H9 (cell line): ENCODE measurements around the gene COG8. TPM values are rescaled to one million over a fixed set of nuclear protein-coding genes. Genes with fewer than 3 reads are reported as not detected.

Experiments
- DNase-seq: peaks from one replicate; pipeline ENCODE4 v3.0.0-alpha.2; 2017
- H2AFZ ChIP-seq: one replicate; pipeline ENCODE4 v1.6.1; 2013; ENCODE audit warnings: mild to moderate bottlenecking, low read length, control low read depth, moderate library complexity
- H2AK5ac ChIP-seq: 2 replicates; pipeline ENCODE4 v1.6.1; 2013; ENCODE audit warnings: low read length, control low read depth, mixed read lengths; ENCODE audit not compliant: insufficient read length
- H2BK120ac ChIP-seq: one replicate; pipeline ENCODE4 v1.6.1; 2013; ENCODE audit warnings: low read depth, mild to moderate bottlenecking, low read length, control low read depth, inconsistent platforms; ENCODE audit not compliant: poor library complexity, severe bottlenecking
- H2BK12ac ChIP-seq: 2 replicates; pipeline ENCODE4 v1.6.1; 2013; ENCODE audit warnings: low read length, control low read depth, mixed read lengths, low read depth; ENCODE audit not compliant: insufficient read length
- H2BK15ac ChIP-seq: 2 replicates; pipeline ENCODE4 v1.6.1; 2013; ENCODE audit warnings: low read depth, low read length, control low read depth
- H2BK20ac ChIP-seq: one replicate; pipeline ENCODE4 v1.6.1; 2013; ENCODE audit warnings: low read depth, mild to moderate bottlenecking, low read length, control low read depth, inconsistent platforms; ENCODE audit not compliant: poor library complexity, severe bottlenecking
- H2BK5ac ChIP-seq: 2 replicates; pipeline ENCODE4 v1.6.1; 2013; ENCODE audit warnings: low read length, control low read depth, mixed read lengths; ENCODE audit not compliant: insufficient read length
- H3K14ac ChIP-seq: 2 replicates; pipeline ENCODE4 v1.6.1; 2013; ENCODE audit warnings: low read length, control low read depth; ENCODE audit not compliant: insufficient read depth
- H3K18ac ChIP-seq: 2 replicates; pipeline ENCODE4 v1.6.1; 2013; ENCODE audit warnings: low read depth, mild to moderate bottlenecking, mixed read lengths, low read length, control low read depth; ENCODE audit not compliant: insufficient read length
- H3K23ac ChIP-seq: 2 replicates; pipeline ENCODE4 v1.6.1; 2013; ENCODE audit warnings: low read length, control low read depth, mixed read lengths, low read depth; ENCODE audit not compliant: insufficient read length
- H3K23me2 ChIP-seq: 2 replicates; pipeline ENCODE4 v1.6.1; 2013; ENCODE audit warnings: low read depth, mild to moderate bottlenecking, mixed read lengths, low read length, control low read depth; ENCODE audit not compliant: insufficient read length, poor library complexity, severe bottlenecking
- H3K27ac ChIP-seq: 2 replicates; pipeline ENCODE4 v1.5.1; 2013; ENCODE audit warnings: low read length, control low read depth, mixed read lengths, low read depth; ENCODE audit not compliant: insufficient read length
- H3K27me3 ChIP-seq: 2 replicates; pipeline ENCODE4 v1.6.1; 2013; ENCODE audit warnings: low read length, control low read depth, inconsistent platforms; ENCODE audit not compliant: insufficient read depth
- H3K4ac ChIP-seq: 2 replicates; pipeline ENCODE4 v1.6.1; 2013; ENCODE audit warnings: low read depth, mild to moderate bottlenecking, control low read depth, inconsistent platforms, low read length, moderate library complexity
- H3K4me1 ChIP-seq: 2 replicates; pipeline ENCODE4 v1.6.1; 2013; ENCODE audit warnings: low read length, control low read depth, inconsistent platforms; ENCODE audit not compliant: insufficient read depth
- H3K4me2 ChIP-seq: 2 replicates; pipeline ENCODE4 v1.6.1; 2013; ENCODE audit warnings: low read length, control low read depth, mixed read lengths; ENCODE audit not compliant: insufficient read length, insufficient read depth
- H3K56ac ChIP-seq: 2 replicates; pipeline ENCODE4 v1.6.1; 2013; ENCODE audit warnings: low read depth, mild to moderate bottlenecking, mixed read lengths, low read length, control low read depth; ENCODE audit not compliant: insufficient read length
- H3K79me1 ChIP-seq: 2 replicates; pipeline ENCODE4 v1.6.1; 2013; ENCODE audit warnings: low read depth, mild to moderate bottlenecking, moderate library complexity, low read length, control low read depth, inconsistent platforms; ENCODE audit not compliant: insufficient read depth, poor library complexity, severe bottlenecking
- H3K79me2 ChIP-seq: 2 replicates; pipeline ENCODE4 v1.6.1; 2013; ENCODE audit warnings: low read length, control low read depth, inconsistent platforms; ENCODE audit not compliant: insufficient read depth
- H3K9ac ChIP-seq: 2 replicates; pipeline ENCODE4 v1.6.1; 2013; ENCODE audit warnings: low read length, control low read depth, mixed read lengths; ENCODE audit not compliant: insufficient read length; ENCODE audit errors: extremely low read depth
- H3K9me3 ChIP-seq: one replicate; pipeline ENCODE4 v1.6.1; 2013; ENCODE audit warnings: low read depth, low read length, inconsistent platforms; ENCODE audit not compliant: control insufficient read depth
- H3T11ph ChIP-seq: one replicate; pipeline ENCODE4 v1.6.1; 2013; ENCODE audit warnings: mild to moderate bottlenecking, low read length, control low read depth, inconsistent platforms
- H4K20me1 ChIP-seq: one replicate; pipeline ENCODE4 v1.6.1; 2013; ENCODE audit not compliant: control insufficient read depth, insufficient read length, insufficient read depth
- H4K5ac ChIP-seq: 2 replicates; pipeline ENCODE4 v1.6.1; 2013; ENCODE audit warnings: low read depth, mild to moderate bottlenecking, mixed read lengths, low read length, control low read depth; ENCODE audit not compliant: insufficient read length
- H4K8ac ChIP-seq: replicated peaks from 2 replicates; pipeline ENCODE4 v1.6.1; 2013; ENCODE audit warnings: low read length, control low read depth, mixed read lengths, low read depth; ENCODE audit not compliant: insufficient read length
- H4K91ac ChIP-seq: 2 replicates; pipeline ENCODE4 v1.6.1; 2013; ENCODE audit warnings: low read depth, mild to moderate bottlenecking, moderate library complexity, mixed read lengths, low read length, control low read depth; ENCODE audit not compliant: insufficient read length
- H3K27ac Mint-ChIP-seq, 3 experiments: 2 replicates in 2 of 3; 3 replicates in 1 of 3; pipeline ENCODE4 v1.8.0; 2020 to 2021; ENCODE audit warnings: mixed read lengths in 3 of 3, mild to moderate bottlenecking in 1 of 3, moderate library complexity in 1 of 3
- H3K27me3 Mint-ChIP-seq: 2 replicates; pipeline ENCODE4 v1.8.0; 2021; ENCODE audit warnings: low read depth, mild to moderate bottlenecking, moderate library complexity, mixed read lengths
- H3K36me3 Mint-ChIP-seq, 3 experiments: 2 replicates in 2 of 3; 3 replicates in 1 of 3; pipeline ENCODE4 v1.8.0; 2020 to 2021; ENCODE audit warnings: low read depth in 3 of 3, mixed read lengths in 3 of 3; ENCODE audit not compliant: insufficient read depth in 1 of 3
- H3K4me1 Mint-ChIP-seq, 2 experiments: 2 replicates each; pipeline ENCODE4 v1.8.0; 2020; ENCODE audit warnings: mixed read lengths in 2 of 2
- H3K4me3 Mint-ChIP-seq, 2 experiments: 2 replicates in 1 of 2; 3 replicates in 1 of 2; pipeline ENCODE4 v1.8.0; 2020 to 2021; ENCODE audit warnings: mild to moderate bottlenecking in 2 of 2, mixed read lengths in 2 of 2, moderate library complexity in 1 of 2
- H3K9me3 Mint-ChIP-seq, 2 experiments: 2 replicates in 1 of 2; 3 replicates in 1 of 2; pipeline ENCODE4 v1.8.0; 2020; ENCODE audit warnings: mild to moderate bottlenecking in 2 of 2, mixed read lengths in 2 of 2, moderate library complexity in 1 of 2
- CTCF ChIP-seq: fragments of 200-600 bp; sonication (generic); conservative IDR thresholded peaks from 3 replicates; pipeline ENCODE4 v1.8.0; 2021; ENCODE audit warnings: antibody characterized with exemption, mild to moderate bottlenecking
- WGBS: extraction: QIAGEN DNeasy Blood & Tissue Kit; methylation state at CpG from one replicate; pipeline ENCODE4 v1.1.7; 2013; ENCODE audit warnings: missing lambda C conversion rate, low lambda C conversion rate, mixed read lengths; ENCODE audit not compliant: insufficient read length; ENCODE audit errors: extremely low coverage; 5-methylcytosine and 5-hydroxymethylcytosine counted together
- total RNA-seq: library from RNA; stranded (reverse); gene quantifications from 2 replicates; pipeline ENCODE4 v1.2.1, GENCODE V29; 2021

COG8 gene
- total RNA-seq, 1 experiment from 2014 or later = 52.3 TPM

- H4K91ac ChIP-seq = no peak overlapping the region
- Mint-ChIP-seq H3K27ac (no peak overlapping the region), H3K27me3 (no peaks in the 10 kb centered on the region; the same call in 1 of the 2 replicates), H3K4me1 (peaks cover 2 to 4% of the 10 kb centered on the region in 2 experiments; a peak in 1 of 4 replicates), H3K4me3 (no peak overlapping the region), H3K9me3 (no peaks in the 10 kb centered on the region; a peak in 2 of 5 replicates), H3K36me3 (peaks cover 0 to 4% (median 0%) of the 10 kb centered on the region in 3 experiments; a peak in 3 of 7 replicates)
- no peak overlapping the region for H3K14ac ChIP-seq
- H4K5ac ChIP-seq = no peak overlapping the region
- H3K4me2 ChIP-seq = no peak overlapping the region
- H4K20me1 ChIP-seq = no peaks in the 10 kb centered on the region
- no peak for DNase-seq
- WGBS = no CpG with 5 or more reads among the region's 1 CpG
- no peaks in the 10 kb centered on the region for H3K79me1 ChIP-seq
- H2AFZ ChIP-seq = no peak overlapping the region
- no peaks in the 10 kb centered on the region for H3K27me3 ChIP-seq
- no peak overlapping the region for H2BK20ac ChIP-seq
- no peak overlapping the region for H2BK15ac ChIP-seq
- H3K18ac ChIP-seq = no peak overlapping the region
- no peak overlapping the region for H4K8ac ChIP-seq
- no peaks in the 10 kb centered on the region for H3K23me2 ChIP-seq
- H3K9ac ChIP-seq = no peak overlapping the region
- no peak overlapping the region for H2BK120ac ChIP-seq
- H3K79me2 ChIP-seq = no peaks in the 10 kb centered on the region
- H3K4ac ChIP-seq = no peak overlapping the region
- H3K56ac ChIP-seq = no peak overlapping the region
- no peaks in the 10 kb centered on the region for H3K9me3 ChIP-seq
- no peaks in the 10 kb centered on the region for H3K4me1 ChIP-seq
- H3K23ac ChIP-seq = no peak overlapping the region
- H2BK5ac ChIP-seq = no peak overlapping the region
- no peak overlapping the region for H2AK5ac ChIP-seq
- H2BK12ac ChIP-seq = no peak overlapping the region
- H3K27ac ChIP-seq = no peak overlapping the region
- H3T11ph ChIP-seq = no peak overlapping the region
- no peak for TF ChIP-seq CTCF
Measured at GRCh38 chr16:69306031-69306430, 33.3 kb downstream of the COG8 start.
